ENCODE data around the gene RIMBP2.
A peak's percentile ranks its signal among the peaks of the same experiment; 100 is the strongest.

DNA sequence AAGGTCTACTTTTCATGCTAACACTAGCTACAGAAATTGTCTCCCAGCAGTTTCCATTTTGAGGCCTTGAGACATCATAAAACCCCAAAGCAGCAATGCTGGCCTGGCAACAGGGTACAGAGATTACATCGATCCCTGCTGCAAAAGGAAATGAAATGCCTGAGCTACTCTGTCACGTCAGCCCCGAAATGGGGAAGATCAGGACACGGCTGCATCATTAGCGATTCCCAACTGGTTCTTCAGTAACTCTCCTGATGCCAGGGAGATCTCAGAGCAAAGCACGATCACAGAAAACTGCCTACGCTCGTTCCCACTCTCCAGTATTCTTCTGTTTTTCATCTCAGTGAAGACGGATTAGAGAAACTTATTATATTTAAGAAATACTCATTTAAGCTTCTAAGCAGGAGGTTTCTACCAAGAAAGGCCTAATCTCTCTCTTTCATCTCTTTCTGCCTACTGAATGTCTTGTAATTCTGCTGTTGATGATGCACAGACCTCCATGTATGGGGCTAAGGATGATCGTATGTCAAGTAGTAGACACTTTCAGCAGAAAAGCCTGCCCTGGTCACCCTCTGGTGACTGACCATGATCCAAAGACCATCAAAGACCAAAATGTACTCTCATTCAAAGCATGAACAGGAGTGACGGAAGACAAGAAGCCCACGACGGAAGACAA is 168.5 kb downstream of the RIMBP2 start:
- peak; percentile 79 for TF ChIP-seq GATA2 (IDR thresholded peaks at IDR 0.05; ENCODE audit: low read depth, low read length)
- TF ChIP-seq GATA3 (IDR thresholded peaks at IDR 0.05; ENCODE audit: low read depth, low read length), result 0 out of 2 replicates have a peak, but pooled peaks have one; percentile 46

All from SH-SY5Y (cell line).